A673 (cell line): ENCODE results near the gene KISS1R.

Experiments
- CTCF ChIP-seq: fragments of 300-800, 200-600 bp; sonication (generic); conservative IDR thresholded peaks from 2 replicates; pipeline ENCODE4 v1.5.1; 2017; ENCODE audit warnings: low read depth, mild to moderate bottlenecking, antibody characterized with exemption, low read length, moderate library complexity, mixed read lengths
- EZH2 ChIP-seq: fragments of 200-600 bp; sonication (generic); IDR thresholded peaks from 2 replicates; pipeline ENCODE4 v1.6.1; 2017; ENCODE audit warnings: borderline replicate concordance, low read depth, mild to moderate bottlenecking, mixed read lengths, antibody characterized with exemption, low read length; ENCODE audit not compliant: poor library complexity, severe bottlenecking

- TF ChIP-seq CTCF (no peak), EZH2 (no peak)
These were observed 39.0 kb downstream of the KISS1R start for GRCh38 chr19:955803-956765.
